HG02973 (cell line): ENCODE results near the gene TAGLN2.
A peak's percentile ranks its signal among the peaks of the same experiment; 100 is the strongest.

Experiments
- ATAC-seq: cut with Tn5 transposase; IDR thresholded peaks from one replicate; pipeline ENCODE4 v1.9.1; 2021; ENCODE audit warnings: moderate library complexity; ENCODE audit not compliant: unreplicated experiment

The TAGLN2 gene

GRCh38 chr1:159923203-159924024 lies 1.9 kb downstream of the TAGLN2 start:
- peak; percentile 35 for ATAC-seq

- ATAC-seq: no peak
These were observed 2.6 kb downstream of the TAGLN2 start for GRCh38 chr1:159922511-159923202.

- ATAC-seq: no peak
These were observed 3.4 kb downstream of the TAGLN2 start for GRCh38 chr1:159921700-159922504.

GRCh38 chr1:159921251-159921650 lies 4.1 kb downstream of the TAGLN2 start:
- peak; percentile 26 for ATAC-seq

GRCh38 chr1:159920651-159921050 lies 4.7 kb downstream of the TAGLN2 start:
- ATAC-seq: no peak

- no peak for ATAC-seq
These were observed 5.1 kb downstream of the TAGLN2 start for GRCh38 chr1:159920202-159920601.

- ATAC-seq: no peak
These were observed 6.0 kb downstream of the TAGLN2 start for GRCh38 chr1:159919236-159919865.

- ATAC-seq: no peak
These were observed 6.7 kb downstream of the TAGLN2 start for GRCh38 chr1:159918352-159919200.

GRCh38 chr1:159917533-159918351 lies 7.6 kb downstream of the TAGLN2 start:
- ATAC-seq: no peak

GRCh38 chr1:159916242-159917051 lies 8.9 kb downstream of the TAGLN2 start:
- ATAC-seq: no peak

- ATAC-seq: no peak
These were observed 9.6 kb downstream of the TAGLN2 start for GRCh38 chr1:159915571-159916241.

- no peak for ATAC-seq
These were observed 10.9 kb downstream of the TAGLN2 start for GRCh38 chr1:159914252-159915018.

GRCh38 chr1:159913451-159914192 lies 11.7 kb downstream of the TAGLN2 start:
- ATAC-seq: no peak

GRCh38 chr1:159911326-159912070 lies 13.8 kb downstream of the TAGLN2 start:
- no peak for ATAC-seq

- ATAC-seq: no peak
These were observed 17.0 kb downstream of the TAGLN2 start for GRCh38 chr1:159908031-159908940.
